Measurements from ENCODE around the gene TACR1.

- TF ChIP-seq CTCF (IDR thresholded peaks at IDR 0.05) (no peak), ZFX (IDR thresholded peaks at IDR 0.05; ENCODE audit: borderline replicate concordance) (no peak)
Observed at GRCh38 chr2:75076088-75076487, 123.2 kb downstream of the TACR1 start.
